Measurements from ENCODE around the gene WNT2B. TPM values are rescaled to one million over a fixed set of nuclear protein-coding genes. Genes with fewer than 3 reads are reported as not detected.

Gene WNT2B
- polyA plus RNA-seq, 1 donor (not counting 4 experiments of a cell fraction or from before 2014, with no cell fraction given): 0.51 TPM

GRCh38 chr1:112515311-112516009 lies 6.7 kb downstream of the WNT2B start:
- Histone ChIP-seq H3K4me2 (ENCODE audit: control insufficient read depth, extremely low read depth, insufficient read depth, low read depth, low read length) (no peak overlapping the region), H3K4me3 (ENCODE audit: control insufficient read depth in 2 of 3, extremely low read depth in 1 of 3, insufficient read depth in 2 of 3, low read depth in 1 of 3, low read length in 3 of 3) (no peak overlapping the region), H3K9me1 (ENCODE audit: control insufficient read depth, extremely low read depth, insufficient read depth, low read length) (peaks cover 2% of the 10 kb centered on the region), H3K36me3 (ENCODE audit: control insufficient read depth in 2 of 2, extremely low read depth in 1 of 2, insufficient read depth in 2 of 2, low read length in 2 of 2) (no peaks in the 10 kb centered on the region), H3K9ac (ENCODE audit: control insufficient read depth, extremely low read depth, insufficient read depth, low read length) (no peak overlapping the region), H4K20me1 (ENCODE audit: control insufficient read depth, extremely low read depth, insufficient read depth, low read length) (no peaks in the 10 kb centered on the region), H3K9me3 (ENCODE audit: control insufficient read depth, low read depth, low read length) (no peaks in the 10 kb centered on the region), H3K27ac (ENCODE audit: control insufficient read depth, insufficient read depth, low read length) (no peak overlapping the region), H3K4me1 (ENCODE audit: control insufficient read depth, extremely low read depth, insufficient read depth, low read length) (peaks cover 29% of the 10 kb centered on the region), H3K79me2 (ENCODE audit: control insufficient read depth, insufficient read depth, low read length) (no peaks in the 10 kb centered on the region), H2AFZ (ENCODE audit: control insufficient read depth, low read length) (no peak overlapping the region), H3K27me3 (ENCODE audit: control insufficient read depth, extremely low read depth, insufficient read depth, low read length) (no peaks in the 10 kb centered on the region)
- TF ChIP-seq EZH2 (IDR thresholded peaks at IDR 0.05; ENCODE audit: low read length) (no peak), CTCF (optimal IDR thresholded peaks at IDR 0.05 in 1 of 3, IDR thresholded peaks at IDR 0.05 in 1 of 3, conservative IDR thresholded peaks at IDR 0.05 in 1 of 3; ENCODE audit: extremely low read depth in 1 of 3, insufficient read depth in 2 of 3, low read length in 3 of 3) (no peak)
- dilution Hi-C loops (cut with MboI; ENCODE audit: extremely low pct_ligation_motif_present, low sequenced_read_pairs): no loop called here
- no peak for DNase-seq (ENCODE audit: low read depth, low spot score)
- no peak for FAIRE-seq

- Histone ChIP-seq H3K4me3 (ENCODE audit: control insufficient read depth in 2 of 3, extremely low read depth in 1 of 3, insufficient read depth in 2 of 3, low read depth in 1 of 3, low read length in 3 of 3) (no peak overlapping the region), H3K36me3 (ENCODE audit: control insufficient read depth in 2 of 2, extremely low read depth in 1 of 2, insufficient read depth in 2 of 2, low read length in 2 of 2) (no peaks in the 10 kb centered on the region), H3K79me2 (ENCODE audit: control insufficient read depth, insufficient read depth, low read length) (no peaks in the 10 kb centered on the region), H3K4me2 (ENCODE audit: control insufficient read depth, extremely low read depth, insufficient read depth, low read depth, low read length) (no peak overlapping the region), H3K4me1 (ENCODE audit: control insufficient read depth, extremely low read depth, insufficient read depth, low read length) (peaks cover 29% of the 10 kb centered on the region), H3K27ac (ENCODE audit: control insufficient read depth, insufficient read depth, low read length) (no peak overlapping the region), H3K9me1 (ENCODE audit: control insufficient read depth, extremely low read depth, insufficient read depth, low read length) (peaks cover 2% of the 10 kb centered on the region), H2AFZ (ENCODE audit: control insufficient read depth, low read length) (no peak overlapping the region), H4K20me1 (ENCODE audit: control insufficient read depth, extremely low read depth, insufficient read depth, low read length) (no peaks in the 10 kb centered on the region), H3K9me3 (ENCODE audit: control insufficient read depth, low read depth, low read length) (no peaks in the 10 kb centered on the region), H3K9ac (ENCODE audit: control insufficient read depth, extremely low read depth, insufficient read depth, low read length) (no peak overlapping the region), H3K27me3 (ENCODE audit: control insufficient read depth, extremely low read depth, insufficient read depth, low read length) (no peaks in the 10 kb centered on the region)
- dilution Hi-C loops (cut with MboI; ENCODE audit: extremely low pct_ligation_motif_present, low sequenced_read_pairs): no loop called here
- DNase-seq (ENCODE audit: low read depth, low spot score) (no peak), FAIRE-seq (no peak)
- TF ChIP-seq CTCF (optimal IDR thresholded peaks at IDR 0.05 in 1 of 3, IDR thresholded peaks at IDR 0.05 in 1 of 3, conservative IDR thresholded peaks at IDR 0.05 in 1 of 3; ENCODE audit: extremely low read depth in 1 of 3, insufficient read depth in 2 of 3, low read length in 3 of 3) (no peak), EZH2 (IDR thresholded peaks at IDR 0.05; ENCODE audit: low read length) (no peak)
Observed at GRCh38 chr1:112516141-112516540, 7.4 kb downstream of the WNT2B start.

Measured in keratinocyte (primary cell).